Activated T-cell treated with anti-CD3 and anti-CD28 coated beads for 24 hours (primary cell): ENCODE results near the gene LRRTM4.

Experiments used
- DNase-seq: peaks from one replicate; pipeline ENCODE4 v3.0.0-alpha.2; 2020; ENCODE audit warnings: low read depth

LRRTM4 gene

GRCh38 chr2:77521931-77522470, at the start of gene LRRTM4:
Gene LRRTM4 (minus strand): TSS chr2:77522376.
- no peak for DNase-seq

- no peak for DNase-seq
Observed at GRCh38 chr2:77571545-77571944, 49.4 kb upstream of the LRRTM4 start.

- no peak for DNase-seq
Observed at GRCh38 chr2:77567723-77568122, 45.5 kb upstream of the LRRTM4 start.

- DNase-seq = no peak
Observed at GRCh38 chr2:77566582-77566981, 44.4 kb upstream of the LRRTM4 start.

- no peak for DNase-seq
Observed at GRCh38 chr2:77566131-77566530, 44.0 kb upstream of the LRRTM4 start.

GRCh38 chr2:77552956-77553355, 30.8 kb upstream of the LRRTM4 start:
- DNase-seq = no peak

- no peak for DNase-seq
Observed at GRCh38 chr2:77538031-77538430, 15.9 kb upstream of the LRRTM4 start.

GRCh38 chr2:77522888-77523287, 712 bp upstream of the LRRTM4 start:
- no peak for DNase-seq

GRCh38 chr2:77521548-77521891, 656 bp downstream of the LRRTM4 start:
- no peak for DNase-seq

GRCh38 chr2:77520641-77521547, 1.3 kb downstream of the LRRTM4 start:
- no peak for DNase-seq

GRCh38 chr2:77519888-77520506, 2.2 kb downstream of the LRRTM4 start:
- DNase-seq = no peak

- no peak for DNase-seq
Observed at GRCh38 chr2:77519164-77519887, 2.9 kb downstream of the LRRTM4 start.

GRCh38 chr2:77518311-77518710, 3.9 kb downstream of the LRRTM4 start:
- no peak for DNase-seq

- DNase-seq = no peak
Observed at GRCh38 chr2:77513191-77513590, 9.0 kb downstream of the LRRTM4 start.

- no peak for DNase-seq
Observed at GRCh38 chr2:77512507-77512906, 9.7 kb downstream of the LRRTM4 start.

GRCh38 chr2:77508511-77508910, 13.7 kb downstream of the LRRTM4 start:
- no peak for DNase-seq

GRCh38 chr2:77507657-77508056, 14.5 kb downstream of the LRRTM4 start:
- no peak for DNase-seq

- DNase-seq = no peak
Observed at GRCh38 chr2:77488141-77488540, 34.0 kb downstream of the LRRTM4 start.

GRCh38 chr2:77487074-77487803, 34.9 kb downstream of the LRRTM4 start:
- no peak for DNase-seq

- DNase-seq = no peak
Observed at GRCh38 chr2:77484026-77484425, 38.1 kb downstream of the LRRTM4 start.

- DNase-seq = no peak
Observed at GRCh38 chr2:77479895-77480294, 42.3 kb downstream of the LRRTM4 start.

GRCh38 chr2:77479395-77479794, 42.8 kb downstream of the LRRTM4 start:
- no peak for DNase-seq
